ENCODE data around the gene SLC39A1.

DNA sequence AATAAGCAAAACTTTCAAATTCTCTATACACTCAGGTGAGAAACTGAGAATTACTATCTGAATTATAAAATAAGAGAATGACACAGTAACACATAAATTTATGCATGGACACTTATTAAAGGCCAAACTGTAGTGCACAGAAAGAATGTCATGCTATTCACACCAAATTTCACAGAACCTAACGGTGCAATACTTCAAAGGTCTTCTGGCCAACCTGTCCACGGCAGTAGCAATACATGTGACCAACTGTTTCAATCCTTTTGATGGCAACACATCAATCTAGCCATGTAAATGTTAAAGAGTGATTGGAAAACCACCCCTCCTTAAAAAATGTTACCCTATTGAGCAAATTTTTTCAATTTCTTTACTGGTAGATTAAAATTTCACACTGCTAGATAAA, 51.0 kb downstream of the SLC39A1 start:
- TF ChIP-seq, protein P1, sequence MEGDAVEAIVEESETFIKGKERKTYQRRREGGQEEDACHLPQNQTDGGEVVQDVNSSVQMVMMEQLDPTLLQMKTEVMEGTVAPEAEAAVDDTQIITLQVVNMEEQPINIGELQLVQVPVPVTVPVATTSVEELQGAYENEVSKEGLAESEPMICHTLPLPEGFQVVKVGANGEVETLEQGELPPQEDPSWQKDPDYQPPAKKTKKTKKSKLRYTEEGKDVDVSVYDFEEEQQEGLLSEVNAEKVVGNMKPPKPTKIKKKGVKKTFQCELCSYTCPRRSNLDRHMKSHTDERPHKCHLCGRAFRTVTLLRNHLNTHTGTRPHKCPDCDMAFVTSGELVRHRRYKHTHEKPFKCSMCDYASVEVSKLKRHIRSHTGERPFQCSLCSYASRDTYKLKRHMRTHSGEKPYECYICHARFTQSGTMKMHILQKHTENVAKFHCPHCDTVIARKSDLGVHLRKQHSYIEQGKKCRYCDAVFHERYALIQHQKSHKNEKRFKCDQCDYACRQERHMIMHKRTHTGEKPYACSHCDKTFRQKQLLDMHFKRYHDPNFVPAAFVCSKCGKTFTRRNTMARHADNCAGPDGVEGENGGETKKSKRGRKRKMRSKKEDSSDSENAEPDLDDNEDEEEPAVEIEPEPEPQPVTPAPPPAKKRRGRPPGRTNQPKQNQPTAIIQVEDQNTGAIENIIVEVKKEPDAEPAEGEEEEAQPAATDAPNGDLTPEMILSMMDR (IDR thresholded peaks at IDR 0.05) = no peak
- no peak for TF ChIP-seq POLR2AphosphoS5 (IDR thresholded peaks at IDR 0.05)
- no peak for TF ChIP-seq POLR2A (IDR thresholded peaks at IDR 0.05)

Data from upper lobe of left lung (tissue), 4 donors.